Endothelial cell of umbilical vein (primary cell): Measurements from ENCODE around the gene SLC23A2. TPM values are rescaled to one million over a fixed set of nuclear protein-coding genes. Genes with fewer than 3 reads are reported as not detected.

Source experiments
- BruUV-seq: library from RNA; stranded (reverse); fragments of 400-500 nt; replicated peaks from 2 replicates; lab custom pipeline; 2021; lab: Mats Ljungman, UMichigan
- CTCF ChIA-PET: fragments of 300-600, 350-600 bp; sonication (Branson Sonifier 250); formaldehyde crosslinking; loops from one replicate; lab custom pipeline; 2021; ENCODE audit warnings: antibody characterized with exemption, inconsistent platforms; lab: Charles Lee
- POLR2A ChIA-PET: fragments of 300-600, 350-600 bp; sonication (Branson Sonifier 250); formaldehyde crosslinking; loops from one replicate; lab custom pipeline; 2021; ENCODE audit warnings: antibody characterized with exemption, inconsistent platforms; lab: Charles Lee
- DNase-seq: peaks from one replicate; pipeline ENCODE4 v3.0.0-alpha.2; 2011; ENCODE audit warnings: low read depth, low spot score
- FAIRE-seq: peaks from 2 replicates; lab custom pipeline; 2011; peaks lifted over from hg19 to GRCh38; lab: Jason Lieb, UNC
- H2AFZ ChIP-seq: 2 replicates; pipeline ENCODE4 v1.6.0; 2012; ENCODE audit warnings: low read depth, low read length, control low read depth, inconsistent platforms
- H3K27ac ChIP-seq: 2 replicates; pipeline ENCODE4 v1.5.1; 2011; ENCODE audit warnings: low read depth, mild to moderate bottlenecking, control low read depth, low read length, moderate library complexity; ENCODE audit not compliant: insufficient read depth
- H3K27me3 ChIP-seq, 2 experiments: 2 replicates each; pipeline versions ENCODE4 v1.6.0 to v1.6.1; 2011; ENCODE audit warnings: low read length in 2 of 2, mixed read lengths in 1 of 2; ENCODE audit not compliant: control insufficient read depth in 2 of 2, insufficient read depth in 2 of 2
- H3K36me3 ChIP-seq, 2 experiments: 2 replicates in 1 of 2; 3 replicates in 1 of 2; pipeline ENCODE4 v1.5.1; 2011; ENCODE audit warnings: low read length in 2 of 2, mild to moderate bottlenecking in 1 of 2, moderate library complexity in 1 of 2; ENCODE audit not compliant: control insufficient read depth in 2 of 2, insufficient read depth in 2 of 2; ENCODE audit errors: extremely low read depth in 1 of 2
- H3K4me1 ChIP-seq: 3 replicates; pipeline ENCODE4 v1.5.1; 2011; ENCODE audit warnings: mild to moderate bottlenecking, low read length; ENCODE audit not compliant: control insufficient read depth, insufficient read depth; ENCODE audit errors: extremely low read depth
- H3K4me2 ChIP-seq: 2 replicates; pipeline ENCODE4 v1.6.1; 2011; ENCODE audit warnings: low read length, control low read depth, mixed read lengths; ENCODE audit not compliant: insufficient read depth
- H3K4me3 ChIP-seq, 3 experiments: fragments of 200-600 bp in 1 of 3; sonication (generic), shearing (Covaris generic) in 1 of 3; replicated peaks in 1 of 3; 2 replicates each; pipeline ENCODE4 v1.5.1; 2011 to 2016; ENCODE audit warnings: control low read depth in 3 of 3, low read length in 3 of 3, mild to moderate bottlenecking in 2 of 3, inconsistent platforms in 1 of 3, low read depth in 1 of 3, moderate library complexity in 1 of 3; ENCODE audit not compliant: insufficient read depth in 1 of 3
- H3K79me2 ChIP-seq: 2 replicates; pipeline ENCODE4 v1.6.0; 2012; ENCODE audit warnings: low read length, inconsistent platforms; ENCODE audit not compliant: control insufficient read depth, insufficient read depth
- H3K9ac ChIP-seq: replicated peaks from 2 replicates; pipeline ENCODE3; 2011; ENCODE audit warnings: low read length, control low read depth; ENCODE audit not compliant: insufficient read depth; ENCODE audit errors: extremely low read depth
- H3K9me1 ChIP-seq: replicated peaks from 3 replicates; pipeline ENCODE4 v1.6.0; 2011; ENCODE audit warnings: mild to moderate bottlenecking, low read length; ENCODE audit not compliant: control insufficient read depth, insufficient read depth; ENCODE audit errors: extremely low read depth
- H3K9me3 ChIP-seq: replicated peaks from 2 replicates; pipeline ENCODE4 v1.5.1; 2012; ENCODE audit warnings: low read length, inconsistent platforms; ENCODE audit not compliant: control insufficient read depth, insufficient read depth
- H4K20me1 ChIP-seq: replicated peaks from 2 replicates; pipeline ENCODE3; 2011; ENCODE audit warnings: mild to moderate bottlenecking, low read length; ENCODE audit not compliant: control insufficient read depth, insufficient read depth; ENCODE audit errors: extremely low read depth
- CTCF ChIP-seq, 2 donors: IDR thresholded peaks; 1 replicate in 1 of 2; 2 replicates in 1 of 2; pipeline ENCODE4 v1.5.1; 2011; ENCODE audit warnings: low read length in 2 of 2, mild to moderate bottlenecking in 2 of 2, moderate library complexity in 2 of 2, control low read depth in 1 of 2, inconsistent platforms in 1 of 2, low read depth in 1 of 2; ENCODE audit not compliant: insufficient read depth in 1 of 2; ENCODE audit errors: extremely low read depth in 1 of 2
- EZH2 ChIP-seq: IDR thresholded peaks from 2 replicates; pipeline ENCODE4 v1.6.1; 2012; ENCODE audit warnings: borderline replicate concordance, low read depth, mild to moderate bottlenecking, moderate library complexity, low read length, inconsistent platforms; ENCODE audit not compliant: severe bottlenecking
- FOS ChIP-seq: IDR thresholded peaks from 2 replicates; pipeline ENCODE4 v1.6.1; 2011; ENCODE audit warnings: mild to moderate bottlenecking, low read length, moderate library complexity, borderline replicate concordance; ENCODE audit not compliant: insufficient read depth
- GATA2 ChIP-seq: IDR thresholded peaks from 2 replicates; pipeline ENCODE4 v1.7.0; 2011; ENCODE audit warnings: low read depth, mild to moderate bottlenecking, moderate library complexity, mixed read lengths, low read length; ENCODE audit not compliant: insufficient read length, insufficient read depth
- JUN ChIP-seq: IDR thresholded peaks from 2 replicates; pipeline ENCODE4 v1.6.1; 2011; ENCODE audit warnings: borderline replicate concordance, low read depth; ENCODE audit not compliant: insufficient read length, insufficient read depth
- MAX ChIP-seq: IDR thresholded peaks from 2 replicates; pipeline ENCODE4 v1.6.1; 2011; ENCODE audit not compliant: insufficient read depth, insufficient read length
- MYC ChIP-seq: IDR thresholded peaks from one replicate; pipeline ENCODE4 v1.6.1; 2011; ENCODE audit warnings: mild to moderate bottlenecking, low read depth, low read length
- POLR2A ChIP-seq: IDR thresholded peaks from 2 replicates; pipeline ENCODE4 v1.6.1; 2012; ENCODE audit warnings: low read depth, mild to moderate bottlenecking, control low read depth, low read length
- POLR2AphosphoS5 ChIP-seq: IDR thresholded peaks from 2 replicates; pipeline ENCODE4 v1.6.1; 2012; ENCODE audit warnings: low read depth, mild to moderate bottlenecking, control low read depth, low read length, moderate library complexity; ENCODE audit not compliant: insufficient read depth
- dilution Hi-C: fragments of 300-500 bp; cut with MboI; formaldehyde crosslinking; loops from one replicate; pipeline ENCODE4 v1.15.0; 2019; ENCODE audit warnings: low sequenced_read_pairs; ENCODE audit not compliant: extremely low pct_ligation_motif_present
- intact Hi-C: fragments of 100-400 bp; cut with micrococcal nuclease; formaldehyde crosslinking; loops from one replicate; pipeline ENCODE4 v1.10.0; 2022
- polyA plus RNA-seq, 4 experiments: library from polyadenylated mRNA; depleted of rRNA in 3 of 4; stranded (reverse) in 3 of 4; unstranded in 1 of 4; fragments of >200 nt; gene quantifications; 2 replicates each; pipeline versions ENCODE4 v1.2.1 to v1.2.3, GENCODE V29; 2011 to 2012; ENCODE audit warnings: missing spikeins in 1 of 4
- total RNA-seq: library from RNA; stranded (reverse); gene quantifications from 2 replicates; pipeline ENCODE4 v1.2.3, GENCODE V29; 2021

SLC23A2 gene
- total and polyA plus RNA-seq, 2 donors (not counting 3 experiments of a cell fraction or from before 2014, with no cell fraction given), result 24.4 to 24.5 TPM

- dilution Hi-C loops, result no loop called here
- peaks cover 2% of the 10 kb centered on the region in 2 experiments for H3K36me3 ChIP-seq
- no peaks in the 10 kb centered on the region for H3K27me3 ChIP-seq
- intact Hi-C loops, result no loop called here
- CTCF ChIA-PET, result no interaction called here
- no peak overlapping the region for H3K27ac ChIP-seq
- no peak overlapping the region for H3K4me3 ChIP-seq
- no peak overlapping the region for H2AFZ ChIP-seq
- H3K9ac ChIP-seq, result no peak overlapping the region
- peaks cover 9% of the 10 kb centered on the region for H3K79me2 ChIP-seq
- no TSS peak for BruUV-seq
- no peak overlapping the region for H3K4me2 ChIP-seq
- H3K9me3 ChIP-seq, result no peaks in the 10 kb centered on the region
- H4K20me1 ChIP-seq, result no peaks in the 10 kb centered on the region
- no peak for DNase-seq
- POLR2A ChIA-PET, result no interaction called here
- no peaks in the 10 kb centered on the region for H3K9me1 ChIP-seq
- TF ChIP-seq MYC, result no peak
- no peak for TF ChIP-seq POLR2AphosphoS5
- TF ChIP-seq FOS, result no peak
- no peak for TF ChIP-seq GATA2
- no peak for TF ChIP-seq CTCF (IDR thresholded peaks at IDR 0.05; ENCODE audit: extremely low read depth in 1 of 2, insufficient read depth in 1 of 2, low read depth in 1 of 2, low read length in 2 of 2)
- no peak for TF ChIP-seq JUN
- no peak for TF ChIP-seq POLR2A
- no peak for TF ChIP-seq EZH2
- no peak for TF ChIP-seq MAX
- H3K4me1 ChIP-seq, result peaks cover 25% of the 10 kb centered on the region
- FAIRE-seq, result no peak
These were observed 30.2 kb downstream of the SLC23A2 start for GRCh38 chr20:4971064-4971463.
